ENCODE measurements around the gene SLC25A45.

The SLC25A45 gene

DNA sequence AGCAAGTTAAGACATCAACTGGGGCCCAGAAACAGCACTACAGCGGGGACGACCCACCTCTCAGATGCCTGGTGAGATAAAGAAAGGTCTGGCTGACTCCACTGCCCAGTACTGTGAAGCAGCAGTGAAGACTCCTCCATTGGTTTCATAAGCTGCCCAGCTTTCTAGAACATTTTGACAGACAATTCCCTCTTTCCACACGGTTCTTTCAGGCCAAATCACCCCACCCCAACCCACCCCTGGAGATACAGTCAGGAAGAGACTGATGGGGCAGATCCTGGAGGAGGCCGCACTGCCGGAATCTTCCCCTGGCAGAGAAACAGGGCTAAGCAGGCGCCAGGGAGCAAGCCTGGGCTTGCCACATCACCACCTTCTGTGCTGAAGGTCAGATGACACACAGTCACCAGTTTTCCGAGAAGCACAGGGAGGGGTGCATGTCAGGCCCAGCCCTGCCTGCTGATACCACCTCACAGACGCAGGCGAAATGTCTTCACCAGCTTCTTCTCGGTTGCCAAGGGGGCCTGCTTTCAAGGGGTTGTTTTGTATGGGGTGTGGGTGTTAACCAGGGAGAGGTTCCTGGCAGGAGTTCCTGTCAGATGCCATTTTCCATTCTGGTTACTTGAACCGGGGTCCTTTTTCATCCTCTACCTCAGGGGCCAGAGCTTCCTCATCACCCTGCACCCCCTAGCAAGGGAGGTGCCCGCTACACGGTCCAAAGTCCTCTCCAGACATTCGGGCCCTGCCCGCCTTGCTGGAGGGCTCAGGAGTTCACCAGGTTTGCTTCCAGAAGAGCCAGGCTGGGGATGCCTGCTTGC is 38.7 kb upstream of the SLC25A45 start (continued):
- peak; percentile 88; the same call in 1 of the 2 replicates for TF ChIP-seq CSDC2 (CRISPR knock-in tag; IDR thresholded peaks at IDR 0.05)
- no peak for TF ChIP-seq ZNF8 (CRISPR knock-in tag; IDR thresholded peaks at IDR 0.05)

DNA sequence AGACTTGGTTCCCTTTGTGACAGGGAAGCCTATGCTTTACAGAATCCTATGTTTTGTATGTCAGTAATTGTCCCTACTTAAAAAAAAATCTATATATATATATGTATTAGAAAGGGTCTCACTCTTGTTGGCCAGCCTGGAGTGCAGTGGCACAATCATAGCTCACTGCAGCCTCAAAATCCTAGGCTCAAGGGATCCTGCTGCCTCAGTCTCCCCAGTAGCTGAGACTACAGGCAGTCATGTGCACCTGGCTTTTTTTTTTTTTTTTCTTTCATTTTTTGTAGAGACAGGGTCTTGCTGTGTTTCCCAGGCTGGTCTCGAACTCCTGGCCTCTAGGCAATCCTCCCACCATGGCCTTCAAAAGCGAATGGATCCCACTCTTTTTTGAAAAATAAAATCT is 38.1 kb upstream of the SLC25A45 start:
- TF ChIP-seq TOX (CRISPR knock-in tag; IDR thresholded peaks at IDR 0.05; ENCODE audit: borderline replicate concordance): no peak
- TF ChIP-seq ZNF70 (CRISPR knock-in tag; IDR thresholded peaks at IDR 0.05): no peak
- no peak for TF ChIP-seq ZFP3 (CRISPR knock-in tag; IDR thresholded peaks at IDR 0.05)
- no peak for TF ChIP-seq ZNF565 (CRISPR knock-in tag; conservative IDR thresholded peaks at IDR 0.05; ENCODE audit: low read depth)
- no peak for TF ChIP-seq ZC3H10 (CRISPR knock-in tag; IDR thresholded peaks at IDR 0.05)
- TF ChIP-seq GLIS3 (CRISPR knock-in tag; IDR thresholded peaks at IDR 0.05): no peak
- no peak for TF ChIP-seq ZFP30 (CRISPR knock-in tag; IDR thresholded peaks at IDR 0.05)
- TF ChIP-seq, protein P1, sequence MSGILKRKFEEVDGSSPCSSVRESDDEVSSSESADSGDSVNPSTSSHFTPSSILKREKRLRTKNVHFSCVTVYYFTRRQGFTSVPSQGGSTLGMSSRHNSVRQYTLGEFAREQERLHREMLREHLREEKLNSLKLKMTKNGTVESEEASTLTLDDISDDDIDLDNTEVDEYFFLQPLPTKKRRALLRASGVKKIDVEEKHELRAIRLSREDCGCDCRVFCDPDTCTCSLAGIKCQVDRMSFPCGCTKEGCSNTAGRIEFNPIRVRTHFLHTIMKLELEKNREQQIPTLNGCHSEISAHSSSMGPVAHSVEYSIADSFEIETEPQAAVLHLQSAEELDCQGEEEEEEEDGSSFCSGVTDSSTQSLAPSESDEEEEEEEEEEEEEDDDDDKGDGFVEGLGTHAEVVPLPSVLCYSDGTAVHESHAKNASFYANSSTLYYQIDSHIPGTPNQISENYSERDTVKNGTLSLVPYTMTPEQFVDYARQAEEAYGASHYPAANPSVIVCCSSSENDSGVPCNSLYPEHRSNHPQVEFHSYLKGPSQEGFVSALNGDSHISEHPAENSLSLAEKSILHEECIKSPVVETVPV (CRISPR knock-in tag; IDR thresholded peaks at IDR 0.05): no peak
- no peak for TF ChIP-seq ZNF8 (CRISPR knock-in tag; IDR thresholded peaks at IDR 0.05)
- no peak for ATAC-seq

DNA sequence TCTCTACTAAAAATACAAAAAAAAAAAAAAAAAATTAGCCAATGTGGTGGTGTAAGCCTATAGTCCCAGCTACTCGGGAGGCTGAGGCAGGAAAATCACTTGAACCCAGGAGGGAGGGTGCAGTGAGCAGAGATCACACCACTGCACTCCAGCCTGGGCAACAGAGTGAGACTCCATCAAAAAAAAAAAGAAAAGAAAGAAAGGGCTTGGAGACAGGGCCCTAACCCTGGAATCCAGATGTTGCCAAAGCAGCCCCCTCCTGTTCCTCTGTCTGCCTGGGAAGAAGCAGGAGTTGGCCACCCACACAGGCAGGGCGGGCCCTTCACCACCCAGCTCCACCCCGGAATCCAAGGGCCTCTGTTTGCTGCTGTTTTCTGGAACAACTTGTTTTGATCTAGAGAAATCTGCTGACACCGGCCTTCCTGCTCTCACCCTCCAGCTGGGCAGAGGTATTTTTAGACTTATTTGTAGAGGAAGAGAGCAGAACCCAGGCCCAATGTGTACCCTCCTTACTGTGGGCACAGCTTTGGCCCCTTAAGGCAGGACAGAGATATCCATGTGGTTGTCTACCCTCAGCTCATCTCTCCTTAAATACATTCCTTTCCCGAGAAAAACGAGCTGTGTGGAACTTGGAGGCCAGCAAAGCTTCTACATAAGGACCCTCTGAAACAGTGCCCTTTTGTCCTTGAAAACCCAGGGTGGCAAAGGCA is 37.5 kb upstream of the SLC25A45 start:
- TF ChIP-seq, protein P2, sequence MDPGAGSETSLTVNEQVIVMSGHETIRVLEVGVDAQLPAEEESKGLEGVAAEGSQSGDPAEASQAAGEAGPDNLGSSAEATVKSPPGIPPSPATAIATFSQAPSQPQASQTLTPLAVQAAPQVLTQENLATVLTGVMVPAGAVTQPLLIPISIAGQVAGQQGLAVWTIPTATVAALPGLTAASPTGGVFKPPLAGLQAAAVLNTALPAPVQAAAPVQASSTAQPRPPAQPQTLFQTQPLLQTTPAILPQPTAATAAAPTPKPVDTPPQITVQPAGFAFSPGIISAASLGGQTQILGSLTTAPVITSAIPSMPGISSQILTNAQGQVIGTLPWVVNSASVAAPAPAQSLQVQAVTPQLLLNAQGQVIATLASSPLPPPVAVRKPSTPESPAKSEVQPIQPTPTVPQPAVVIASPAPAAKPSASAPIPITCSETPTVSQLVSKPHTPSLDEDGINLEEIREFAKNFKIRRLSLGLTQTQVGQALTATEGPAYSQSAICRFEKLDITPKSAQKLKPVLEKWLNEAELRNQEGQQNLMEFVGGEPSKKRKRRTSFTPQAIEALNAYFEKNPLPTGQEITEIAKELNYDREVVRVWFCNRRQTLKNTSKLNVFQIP (CRISPR knock-in tag; IDR thresholded peaks at IDR 0.05; ENCODE audit: borderline replicate concordance, low read depth): no peak
- TF ChIP-seq ARNTL (CRISPR knock-in tag; IDR thresholded peaks at IDR 0.05; ENCODE audit: borderline replicate concordance, low read depth): no peak
- no peak for TF ChIP-seq ZFP30 (CRISPR knock-in tag; IDR thresholded peaks at IDR 0.05)
- TF ChIP-seq OSR1 (CRISPR knock-in tag; IDR thresholded peaks at IDR 0.05): no peak
- 0 out of 2 replicates have a peak, but pooled peaks have one; percentile 9 for TF ChIP-seq ZC3H10 (CRISPR knock-in tag; IDR thresholded peaks at IDR 0.05)
- TF ChIP-seq, protein P1 (CRISPR knock-in tag; IDR thresholded peaks at IDR 0.05): no peak
- TF ChIP-seq PPARA (CRISPR knock-in tag; IDR thresholded peaks at IDR 0.05; ENCODE audit: borderline replicate concordance): no peak
- ATAC-seq: peak; percentile 7; the same call in 2 of the 3 replicates

DNA sequence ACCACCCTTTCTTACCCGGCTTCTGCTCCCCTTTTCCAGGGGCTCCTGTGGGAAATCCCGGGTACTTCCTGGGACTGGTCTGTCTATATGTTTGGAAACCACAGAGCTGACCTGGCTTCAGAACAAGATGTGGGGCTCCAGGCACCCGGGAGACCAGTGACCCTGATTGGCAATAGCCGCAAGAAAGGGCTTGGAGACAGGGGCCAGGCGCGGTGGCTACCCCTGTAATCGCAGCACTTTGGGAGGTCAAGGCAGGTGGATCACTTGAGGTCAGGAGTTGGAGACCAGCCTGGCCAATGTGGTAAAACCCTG is 37.0 kb upstream of the SLC25A45 start:
- no peak for ATAC-seq
- TF ChIP-seq ZNF8 (CRISPR knock-in tag; IDR thresholded peaks at IDR 0.05) (no peak), GLIS3 (CRISPR knock-in tag; IDR thresholded peaks at IDR 0.05) (no peak), SNAI2 (CRISPR knock-in tag; IDR thresholded peaks at IDR 0.05) (0 out of 2 replicates have a peak, but pooled peaks have one; percentile 13), PPARA (CRISPR knock-in tag; IDR thresholded peaks at IDR 0.05; ENCODE audit: borderline replicate concordance) (no peak)
- TF ChIP-seq, protein P3, sequence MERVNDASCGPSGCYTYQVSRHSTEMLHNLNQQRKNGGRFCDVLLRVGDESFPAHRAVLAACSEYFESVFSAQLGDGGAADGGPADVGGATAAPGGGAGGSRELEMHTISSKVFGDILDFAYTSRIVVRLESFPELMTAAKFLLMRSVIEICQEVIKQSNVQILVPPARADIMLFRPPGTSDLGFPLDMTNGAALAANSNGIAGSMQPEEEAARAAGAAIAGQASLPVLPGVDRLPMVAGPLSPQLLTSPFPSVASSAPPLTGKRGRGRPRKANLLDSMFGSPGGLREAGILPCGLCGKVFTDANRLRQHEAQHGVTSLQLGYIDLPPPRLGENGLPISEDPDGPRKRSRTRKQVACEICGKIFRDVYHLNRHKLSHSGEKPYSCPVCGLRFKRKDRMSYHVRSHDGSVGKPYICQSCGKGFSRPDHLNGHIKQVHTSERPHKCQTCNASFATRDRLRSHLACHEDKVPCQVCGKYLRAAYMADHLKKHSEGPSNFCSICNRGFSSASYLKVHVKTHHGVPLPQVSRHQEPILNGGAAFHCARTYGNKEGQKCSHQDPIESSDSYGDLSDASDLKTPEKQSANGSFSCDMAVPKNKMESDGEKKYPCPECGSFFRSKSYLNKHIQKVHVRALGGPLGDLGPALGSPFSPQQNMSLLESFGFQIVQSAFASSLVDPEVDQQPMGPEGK (CRISPR knock-in tag; IDR thresholded peaks at IDR 0.05; ENCODE audit: borderline replicate concordance): no peak
- TF ChIP-seq, protein P4, sequence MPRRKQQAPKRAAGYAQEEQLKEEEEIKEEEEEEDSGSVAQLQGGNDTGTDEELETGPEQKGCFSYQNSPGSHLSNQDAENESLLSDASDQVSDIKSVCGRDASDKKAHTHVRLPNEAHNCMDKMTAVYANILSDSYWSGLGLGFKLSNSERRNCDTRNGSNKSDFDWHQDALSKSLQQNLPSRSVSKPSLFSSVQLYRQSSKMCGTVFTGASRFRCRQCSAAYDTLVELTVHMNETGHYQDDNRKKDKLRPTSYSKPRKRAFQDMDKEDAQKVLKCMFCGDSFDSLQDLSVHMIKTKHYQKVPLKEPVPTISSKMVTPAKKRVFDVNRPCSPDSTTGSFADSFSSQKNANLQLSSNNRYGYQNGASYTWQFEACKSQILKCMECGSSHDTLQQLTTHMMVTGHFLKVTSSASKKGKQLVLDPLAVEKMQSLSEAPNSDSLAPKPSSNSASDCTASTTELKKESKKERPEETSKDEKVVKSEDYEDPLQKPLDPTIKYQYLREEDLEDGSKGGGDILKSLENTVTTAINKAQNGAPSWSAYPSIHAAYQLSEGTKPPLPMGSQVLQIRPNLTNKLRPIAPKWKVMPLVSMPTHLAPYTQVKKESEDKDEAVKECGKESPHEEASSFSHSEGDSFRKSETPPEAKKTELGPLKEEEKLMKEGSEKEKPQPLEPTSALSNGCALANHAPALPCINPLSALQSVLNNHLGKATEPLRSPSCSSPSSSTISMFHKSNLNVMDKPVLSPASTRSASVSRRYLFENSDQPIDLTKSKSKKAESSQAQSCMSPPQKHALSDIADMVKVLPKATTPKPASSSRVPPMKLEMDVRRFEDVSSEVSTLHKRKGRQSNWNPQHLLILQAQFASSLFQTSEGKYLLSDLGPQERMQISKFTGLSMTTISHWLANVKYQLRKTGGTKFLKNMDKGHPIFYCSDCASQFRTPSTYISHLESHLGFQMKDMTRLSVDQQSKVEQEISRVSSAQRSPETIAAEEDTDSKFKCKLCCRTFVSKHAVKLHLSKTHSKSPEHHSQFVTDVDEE (CRISPR knock-in tag; IDR thresholded peaks at IDR 0.05): no peak

Data from SK-N-SH treated with all-trans-retinoic acid at 6 μM for 48 hours (cell line).